HG03378 (cell line): ENCODE measurements around the gene BCAN.

Experiments
- ATAC-seq: cut with Tn5 transposase; IDR thresholded peaks from one replicate; pipeline ENCODE4 v1.9.1; 2021; ENCODE audit warnings: mild to moderate bottlenecking, moderate library complexity; ENCODE audit not compliant: unreplicated experiment

BCAN gene

DNA sequence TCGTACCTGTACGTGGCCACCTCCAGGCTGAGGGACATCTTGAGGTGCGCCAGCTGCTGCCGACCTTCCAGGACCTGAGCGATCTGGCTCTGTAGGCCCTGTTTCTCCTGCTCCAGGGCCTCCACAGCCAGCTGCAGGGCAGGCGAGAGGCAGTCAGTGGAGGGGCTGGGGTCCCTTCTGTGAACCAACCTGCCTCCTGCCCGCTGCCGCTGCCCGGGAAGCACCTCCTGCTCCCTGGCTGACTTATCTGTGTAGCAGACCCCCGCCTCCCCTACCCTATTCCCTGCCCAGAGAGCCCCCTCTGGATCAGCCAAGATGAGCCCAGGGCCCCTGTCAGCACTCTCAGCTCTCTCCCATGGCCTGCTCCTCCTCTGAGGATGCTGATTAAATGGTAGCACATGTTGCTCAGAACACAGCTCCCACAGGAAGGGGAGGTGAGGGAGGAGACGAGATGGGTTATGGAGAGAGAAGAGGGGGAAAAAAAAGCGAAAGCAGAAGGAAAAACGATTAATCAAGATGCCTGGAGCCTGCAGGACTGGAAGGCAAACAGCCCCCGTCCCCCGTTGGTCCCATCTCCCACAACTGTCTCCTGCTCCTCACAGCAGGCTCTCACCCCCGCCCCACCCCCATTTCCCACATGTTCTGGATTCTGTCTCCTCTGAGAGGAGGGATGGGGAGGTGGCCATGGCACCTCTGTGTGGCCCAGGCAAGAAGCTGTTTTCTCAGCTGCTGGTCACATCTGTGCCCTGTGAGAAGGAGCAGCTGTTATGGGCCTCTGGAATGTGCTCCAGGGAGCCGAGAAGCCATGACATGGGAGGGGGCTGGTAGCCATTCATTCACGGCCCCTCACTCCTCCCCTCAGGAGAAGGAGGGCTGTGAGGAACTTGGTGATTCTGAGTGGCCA, 33.5 kb downstream of the BCAN start:
- ATAC-seq, result no peak

DNA sequence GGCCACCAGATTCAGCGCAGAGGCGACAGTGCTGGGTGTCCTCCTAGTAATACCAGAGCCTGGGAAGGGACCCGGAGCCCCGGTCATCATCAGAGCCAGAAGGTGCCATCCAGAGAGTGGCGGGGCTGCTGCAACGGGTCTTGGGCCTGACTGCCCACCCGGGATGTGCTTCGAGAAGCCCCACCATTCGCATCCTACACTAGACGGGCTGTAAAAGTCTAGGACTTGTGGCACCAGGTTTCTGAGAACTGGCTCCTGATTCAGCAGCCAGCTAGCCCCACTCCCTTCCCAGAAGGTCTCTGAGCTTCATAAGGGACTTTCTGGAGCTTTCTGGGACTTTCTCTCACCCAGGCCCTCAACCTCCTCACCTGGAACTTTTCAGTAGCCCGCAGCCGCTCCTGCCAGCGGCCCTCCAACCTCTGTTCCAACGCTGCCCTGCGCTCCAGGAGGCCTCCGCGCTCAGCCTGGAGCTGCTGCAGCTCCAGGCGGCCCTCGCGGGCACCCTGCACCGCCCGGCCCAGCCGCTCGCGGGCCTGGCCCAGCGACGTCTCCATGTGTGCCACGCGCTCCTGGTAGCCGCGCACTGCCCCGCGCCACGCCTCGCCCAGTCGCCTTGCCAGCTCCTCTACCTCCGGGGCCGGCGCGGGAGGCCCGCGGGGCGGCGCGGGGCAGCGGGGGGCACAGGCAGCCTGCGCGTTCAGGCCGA, 34.4 kb downstream of the BCAN start:
- ATAC-seq, result no peak

DNA sequence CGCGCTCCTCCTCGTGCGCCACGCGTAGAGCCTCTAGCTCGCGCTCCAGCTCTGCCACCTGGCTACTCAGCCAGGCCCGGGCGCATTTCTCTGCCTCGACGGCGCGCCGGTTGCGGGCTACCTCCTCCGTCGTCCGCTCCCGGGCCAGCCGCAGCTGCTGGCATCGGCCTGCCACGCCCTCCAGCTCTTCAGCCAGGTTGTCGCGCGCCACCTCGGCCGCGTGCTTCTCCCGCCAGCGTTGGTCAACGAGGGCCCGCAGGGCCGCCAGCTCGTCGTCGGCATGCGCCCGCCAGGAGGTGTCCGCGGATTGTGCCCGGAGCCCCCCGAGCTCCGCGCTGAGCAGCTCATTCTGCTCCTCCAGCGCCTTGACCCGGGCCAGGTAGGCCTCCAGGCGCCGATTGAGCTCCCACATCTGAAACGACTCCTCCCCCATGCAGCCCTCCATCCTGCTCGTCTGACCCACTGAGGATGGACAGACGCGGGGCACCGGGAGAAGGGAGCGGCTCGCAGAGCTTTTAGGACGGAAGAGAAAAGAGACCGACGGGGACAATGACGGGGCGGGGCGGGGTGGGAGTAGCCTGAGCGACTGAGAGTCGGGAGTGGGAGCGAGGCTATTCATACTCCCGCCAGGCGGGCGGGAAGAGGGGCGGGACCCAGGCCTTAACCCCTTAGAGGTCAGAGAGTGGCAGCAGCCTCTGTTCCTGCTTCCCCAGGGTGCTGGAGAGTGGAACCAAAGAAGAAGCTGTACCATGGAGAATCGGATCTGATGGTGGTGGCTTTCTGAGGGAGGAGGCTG, 35.1 kb downstream of the BCAN start, which contains the start of gene NES:
TSS of gene NES (minus strand) at position 588 of the 796 bp plus-strand sequence. CDS start at position 445, 143 bp downstream.
- no peak for ATAC-seq

GRCh38 chr1:156677616-156678596, 36.0 kb downstream of the BCAN start:
- no peak for ATAC-seq

- no peak for ATAC-seq
Observed at GRCh38 chr1:156680056-156680455, 38.1 kb downstream of the BCAN start.

DNA sequence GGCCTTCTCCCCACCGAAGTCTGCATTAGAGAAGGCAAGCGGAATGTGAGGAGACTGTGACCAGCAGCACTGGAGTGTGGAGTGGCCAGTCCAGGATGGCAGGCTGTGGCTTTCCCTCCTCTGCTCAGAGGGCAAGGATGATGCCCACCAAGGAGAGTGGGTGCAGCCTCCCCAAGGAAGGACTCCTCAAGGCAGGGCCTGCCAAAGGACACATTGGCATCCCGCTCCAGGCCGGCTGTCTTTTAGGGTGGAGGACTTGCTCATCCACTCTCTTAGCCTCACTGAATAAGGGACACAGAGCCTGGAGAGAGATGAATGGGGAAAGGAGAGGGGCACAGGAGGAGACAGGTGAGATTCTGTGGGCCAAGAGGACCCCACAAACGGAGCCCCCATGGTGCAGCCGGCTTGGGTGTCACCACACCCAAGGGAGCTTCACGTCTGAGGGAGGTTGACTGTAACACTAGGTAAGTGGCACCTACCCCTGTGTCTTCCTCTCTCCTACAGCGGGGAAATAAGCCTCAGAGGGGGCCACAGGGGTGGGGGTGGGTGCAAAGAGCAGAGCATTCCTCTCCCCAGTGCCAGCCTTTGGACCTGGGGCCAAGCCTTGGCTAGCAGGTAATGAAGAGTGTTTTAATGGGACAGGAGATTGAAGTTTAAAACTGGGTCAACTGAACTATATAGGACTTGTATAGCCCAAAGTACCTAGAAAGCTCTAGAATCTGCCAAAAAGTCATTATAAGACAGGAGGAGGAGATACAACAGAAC, 39.5 kb downstream of the BCAN start:
- no peak for ATAC-seq

- no peak for ATAC-seq
Observed at GRCh38 chr1:156682166-156682890, 40.4 kb downstream of the BCAN start.

GRCh38 chr1:156684227-156684782, 42.4 kb downstream of the BCAN start:
- ATAC-seq, result no peak

DNA sequence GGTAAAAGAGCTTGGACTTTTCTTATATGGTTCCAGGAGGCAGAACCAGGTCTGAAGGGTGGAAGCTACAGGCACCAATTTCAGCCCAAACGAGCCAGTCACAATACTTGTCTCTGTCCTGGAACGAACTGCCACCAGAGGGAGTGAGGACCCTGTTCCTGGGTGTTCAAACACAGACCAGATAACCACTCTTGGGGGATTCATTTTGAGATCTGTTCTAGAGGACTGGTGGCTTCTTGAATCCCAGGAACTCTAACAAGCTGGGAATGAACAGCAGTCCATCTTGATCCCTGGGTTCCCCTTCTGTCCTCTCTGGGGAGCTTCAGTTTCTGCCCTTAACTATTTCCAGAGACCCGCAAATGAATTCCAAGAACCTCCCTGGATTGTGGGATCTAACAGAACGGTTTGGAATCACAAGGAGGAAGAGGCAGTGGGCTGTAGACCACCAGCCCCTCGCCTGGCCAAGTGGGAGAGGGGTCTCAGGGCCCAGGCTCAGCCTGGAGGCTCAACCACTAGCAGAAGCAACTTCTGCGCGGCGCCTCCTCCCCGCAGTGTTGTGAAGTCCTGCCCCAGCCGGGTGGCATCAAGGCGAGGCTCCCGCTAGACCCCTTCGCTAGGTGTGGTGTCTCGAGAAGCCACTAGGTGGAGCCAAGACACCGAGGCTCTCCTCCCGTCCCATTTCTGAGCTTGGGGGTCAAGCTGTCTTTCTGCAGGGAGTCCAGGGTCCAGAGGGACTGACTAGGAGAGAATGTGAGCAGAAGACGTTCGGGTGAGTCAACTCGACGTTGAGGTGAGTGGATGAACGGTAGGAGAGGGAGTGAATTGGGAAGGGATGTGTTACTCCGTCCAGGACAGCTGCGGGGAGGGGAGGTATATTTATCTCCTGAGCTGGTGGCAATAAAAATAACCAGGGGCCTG, 47.4 kb downstream of the BCAN start:
- ATAC-seq, result no peak

GRCh38 chr1:156689953-156690674, 48.2 kb downstream of the BCAN start:
- no peak for ATAC-seq

- no peak for ATAC-seq
Observed at GRCh38 chr1:156690675-156691036, 48.7 kb downstream of the BCAN start.

GRCh38 chr1:156691191-156691590, 49.3 kb downstream of the BCAN start:
- no peak for ATAC-seq

DNA sequence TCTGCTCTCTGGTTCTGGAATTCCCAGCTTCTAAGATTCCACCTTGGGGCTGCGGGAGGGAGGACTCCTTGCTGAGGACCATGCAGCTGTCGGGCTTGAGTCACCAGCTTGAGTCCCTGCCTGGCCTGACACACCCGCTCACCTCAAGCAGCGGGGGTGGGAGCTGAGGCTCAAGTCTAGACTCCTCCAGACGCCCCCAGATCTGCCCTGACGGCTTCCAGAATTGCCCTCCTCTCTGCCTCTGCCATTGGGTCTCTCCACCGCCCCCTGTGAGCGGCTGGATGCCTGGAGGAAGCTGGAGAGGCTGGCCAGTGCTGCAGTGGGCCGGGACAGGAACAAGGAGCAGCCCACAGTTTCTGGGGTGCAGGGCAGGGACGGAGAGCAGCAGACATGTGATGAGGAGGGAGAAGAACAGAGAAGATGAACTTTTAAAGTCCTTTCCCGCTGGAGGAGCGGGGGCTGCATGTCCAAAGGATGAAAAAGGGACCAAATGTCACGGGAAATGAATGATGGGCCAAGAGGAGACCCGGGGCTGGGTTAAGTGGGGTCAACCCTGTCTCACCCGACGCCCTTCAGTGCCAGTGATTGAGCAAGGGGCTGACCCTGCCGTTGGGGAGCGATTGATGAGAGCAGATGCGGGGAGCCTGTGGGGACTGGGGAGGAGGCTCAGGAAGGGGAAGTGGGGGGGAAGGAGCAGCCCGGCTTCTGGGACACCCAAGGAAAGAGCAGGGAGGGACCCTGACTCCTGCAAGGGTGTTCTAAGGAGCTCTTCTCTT, 49.9 kb downstream of the BCAN start:
- no peak for ATAC-seq

GRCh38 chr1:156692441-156692924, 50.6 kb downstream of the BCAN start:
- ATAC-seq, result no peak

DNA sequence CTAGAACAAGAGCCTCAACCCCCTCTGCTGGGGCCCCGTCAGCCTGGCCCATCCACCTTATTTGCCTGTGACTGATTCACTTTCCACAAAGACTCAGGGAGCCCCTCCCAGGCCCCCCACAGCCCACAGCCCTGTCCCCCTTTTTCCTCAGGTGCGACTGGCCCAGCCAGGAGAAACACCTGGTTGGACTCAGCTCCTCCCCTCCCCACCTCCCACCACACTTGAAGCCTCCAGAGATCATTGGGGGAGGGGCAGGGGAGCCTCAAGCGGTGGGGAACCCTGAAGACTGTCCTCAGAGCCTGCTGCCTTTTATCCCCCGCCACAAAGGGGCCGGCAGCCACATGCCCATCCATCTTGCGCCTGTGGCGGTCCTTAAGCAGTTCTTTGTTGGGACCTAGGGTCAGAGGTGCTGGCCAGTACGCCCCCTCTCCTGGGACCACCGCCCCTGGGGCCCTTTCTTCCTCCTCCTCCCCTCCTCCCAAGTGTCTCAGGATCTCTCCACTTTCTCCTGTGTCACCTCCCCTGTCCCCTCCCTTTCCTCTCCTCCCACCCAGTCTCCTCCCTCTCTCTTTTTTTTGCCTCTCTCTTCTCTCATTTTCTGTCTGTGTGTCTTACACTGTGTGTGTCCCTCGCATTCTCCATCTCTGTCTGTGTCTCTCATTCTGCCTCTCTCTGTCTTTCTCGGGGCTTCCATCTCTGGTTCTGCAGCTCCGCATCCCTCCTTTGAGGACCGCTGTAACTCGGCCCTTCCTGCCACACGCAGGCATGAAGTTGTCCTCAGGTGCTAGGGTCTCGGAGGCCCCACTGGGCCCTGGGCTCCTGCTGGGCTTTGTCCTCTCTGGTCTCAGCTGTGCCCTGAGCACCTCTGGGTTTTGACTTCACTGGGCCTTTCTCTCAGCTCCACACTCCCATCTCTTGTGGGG, 51.3 kb downstream of the BCAN start:
- no peak for ATAC-seq
